22Rv1 (cell line): ENCODE results near the gene RAB3IL1.

Source experiments
- H3K27ac ChIP-seq: fragments of 450-650 bp; 2 replicates; pipeline ENCODE4 v1.5.1; 2017
- CTCF ChIP-seq: fragments of 450-650 bp; IDR thresholded peaks from 2 replicates; pipeline ENCODE4 v1.5.1; 2017; ENCODE audit warnings: mild to moderate bottlenecking
- ZFX ChIP-seq: fragments of 450-650 bp; IDR thresholded peaks from 2 replicates; pipeline ENCODE4 v1.6.1; 2017; ENCODE audit warnings: antibody characterized with exemption, borderline replicate concordance

RAB3IL1 gene

DNA sequence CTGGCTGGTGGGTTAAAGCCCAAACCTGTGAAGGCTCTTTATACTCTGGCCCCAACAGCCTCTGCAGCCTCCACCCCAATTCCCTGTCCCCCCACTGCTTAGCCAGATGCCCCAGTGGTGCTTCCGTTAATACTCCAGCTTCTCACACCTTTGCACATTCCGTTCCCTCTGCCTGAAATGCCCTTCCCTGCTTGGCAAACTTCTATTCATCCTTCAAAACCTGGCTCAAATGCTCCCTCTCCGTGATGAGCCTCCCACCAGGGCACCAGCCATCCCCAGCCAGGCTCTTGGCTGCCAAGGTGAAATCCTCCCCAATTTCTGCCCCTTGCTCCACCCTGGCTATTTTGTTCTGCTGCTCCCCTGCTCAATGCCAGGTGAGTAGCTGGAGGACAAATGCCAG, 13.5 kb downstream of the RAB3IL1 start:
- TF ChIP-seq CTCF (no peak), ZFX (no peak)
- no peak overlapping the region for H3K27ac ChIP-seq

- no peak for TF ChIP-seq ZFX
- TF ChIP-seq CTCF: no peak
- no peak overlapping the region for H3K27ac ChIP-seq
These were observed 15.1 kb downstream of the RAB3IL1 start for GRCh38 chr11:61902313-61902712.

GRCh38 chr11:61901397-61901796, 16.0 kb downstream of the RAB3IL1 start:
- TF ChIP-seq ZFX: no peak
- no peak for TF ChIP-seq CTCF
- no peak overlapping the region for H3K27ac ChIP-seq

DNA sequence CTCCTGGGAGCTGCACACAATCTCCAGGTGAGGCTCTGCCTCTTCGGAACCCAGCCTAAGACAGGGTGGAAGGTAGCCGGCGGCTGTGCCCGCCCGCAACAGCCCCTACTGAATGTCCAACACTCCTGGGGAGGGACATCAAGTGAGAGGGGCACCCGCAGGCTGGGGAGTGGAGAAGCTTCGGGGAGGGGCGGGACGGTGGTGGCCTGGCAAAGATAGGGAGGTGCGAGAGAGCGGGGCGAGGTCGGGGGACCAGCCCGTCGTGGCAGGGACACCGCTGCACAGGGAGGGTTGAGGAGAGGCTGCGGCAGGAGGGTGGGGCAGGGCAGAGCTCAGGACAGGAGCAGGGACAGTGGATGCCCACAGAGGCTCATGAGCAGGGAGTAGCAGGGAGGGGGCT, 17.1 kb downstream of the RAB3IL1 start:
- H3K27ac ChIP-seq: no peak overlapping the region
- TF ChIP-seq CTCF (no peak), ZFX (no peak)

DNA sequence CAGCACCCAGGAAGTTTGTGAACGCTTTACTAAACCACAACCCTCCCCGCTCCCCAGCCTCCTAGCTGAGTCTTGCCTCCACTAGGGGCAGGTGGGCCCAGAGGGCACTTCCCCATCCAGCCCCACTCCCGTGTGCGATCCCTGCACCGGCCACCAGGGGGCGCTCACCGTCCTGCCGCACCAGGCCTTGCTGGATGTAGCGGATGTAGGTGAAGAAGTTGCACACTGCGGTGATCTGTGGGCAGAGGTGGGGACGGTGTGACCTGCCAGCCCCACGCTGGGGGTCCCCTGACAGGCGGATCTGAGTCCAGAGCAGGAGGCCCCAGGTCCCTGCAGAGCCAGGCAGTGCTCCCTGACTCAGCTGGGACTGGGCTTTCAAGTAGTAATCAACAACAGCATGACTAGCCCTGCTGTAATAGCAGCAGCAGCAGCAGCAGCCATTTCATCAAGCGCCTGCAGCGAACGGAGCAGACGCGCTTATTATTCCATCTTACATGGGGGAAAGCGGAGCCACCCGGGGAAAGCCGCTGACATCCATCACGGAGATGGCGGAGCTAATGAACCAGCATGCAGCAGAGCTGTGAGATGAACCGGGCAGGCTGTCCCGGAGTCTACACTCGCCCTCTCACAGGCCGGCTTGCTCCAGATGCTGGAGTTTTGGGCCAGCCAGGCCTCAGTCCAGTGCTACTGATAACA, 18.1 kb downstream of the RAB3IL1 start:
- peak; percentile 98 for TF ChIP-seq CTCF
- no peak for TF ChIP-seq ZFX
- no peak overlapping the region for H3K27ac ChIP-seq

GRCh38 chr11:61898247-61898582, 19.2 kb downstream of the RAB3IL1 start:
- no peak for TF ChIP-seq ZFX
- TF ChIP-seq CTCF: no peak

DNA sequence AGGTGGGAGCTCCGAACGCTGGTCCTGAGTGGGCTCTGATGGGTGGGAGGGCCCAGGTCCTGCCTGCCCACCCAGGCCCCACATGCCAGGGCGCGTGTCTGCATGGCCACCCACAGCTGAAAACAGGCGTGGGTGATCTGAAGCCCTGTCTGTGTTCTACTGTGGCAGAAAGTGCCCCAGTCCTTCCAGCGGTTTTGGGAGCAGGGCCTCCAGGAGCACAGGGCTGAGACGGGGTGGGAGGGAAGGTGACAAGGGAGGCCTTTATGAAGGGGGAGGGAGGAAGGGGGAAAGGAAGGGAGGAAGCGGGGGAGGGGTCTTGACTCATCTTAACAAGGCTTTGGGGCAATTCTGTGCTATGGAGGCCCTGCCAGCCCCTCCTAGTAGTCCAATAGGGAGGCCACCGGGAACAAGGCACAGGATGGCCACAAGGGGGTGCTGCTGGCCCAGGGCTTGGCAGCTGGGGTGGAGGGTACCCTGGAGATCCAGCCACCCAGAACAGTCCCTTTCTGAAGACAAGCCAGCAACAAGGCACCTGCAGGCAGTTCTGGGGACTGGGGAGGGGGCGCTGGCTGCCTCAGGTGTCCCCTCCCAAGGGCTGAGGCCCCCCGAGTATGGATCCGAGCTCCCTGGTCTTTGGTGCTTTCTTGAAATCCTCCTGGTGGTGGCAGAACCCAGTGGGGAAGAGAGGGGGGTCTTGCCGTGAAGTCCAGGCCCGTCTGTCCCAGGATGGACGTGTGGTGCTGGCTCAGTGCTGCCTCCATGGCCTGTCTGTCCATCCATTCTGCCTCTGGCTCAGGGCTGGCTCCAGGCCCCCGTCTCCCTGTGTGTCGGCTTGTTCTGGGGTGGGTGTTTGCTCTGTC, 19.7 kb downstream of the RAB3IL1 start:
- TF ChIP-seq CTCF (peak; percentile 91), ZFX (no peak)
- no peak overlapping the region for H3K27ac ChIP-seq

More at GRCh38 chr11:61898247-61898582, 19.2 kb downstream of the RAB3IL1 start:
- H3K27ac ChIP-seq: no peak overlapping the region
